Trophoblast cell (in vitro differentiated cells and primary cell): ENCODE results near the gene IL1RAPL1.

Experiments used
- DNase-seq, 2 donors: peaks; one replicate each; pipeline ENCODE4 v3.0.0-alpha.2; 2016
- H2AFZ ChIP-seq: 2 replicates; pipeline ENCODE4 v1.6.1; 2013; ENCODE audit warnings: low read length, moderate library complexity, mild to moderate bottlenecking; ENCODE audit not compliant: insufficient read depth, poor library complexity
- H2AK5ac ChIP-seq: 2 replicates; pipeline ENCODE4 v1.6.1; 2013; ENCODE audit warnings: mild to moderate bottlenecking, low read length
- H2BK120ac ChIP-seq: 2 replicates; pipeline ENCODE4 v1.6.1; 2013; ENCODE audit warnings: low read length, mild to moderate bottlenecking, moderate library complexity; ENCODE audit not compliant: insufficient read depth, poor library complexity
- H2BK12ac ChIP-seq: 2 replicates; pipeline ENCODE4 v1.6.1; 2013; ENCODE audit warnings: mild to moderate bottlenecking, low read length, moderate library complexity
- H2BK5ac ChIP-seq: 2 replicates; pipeline ENCODE4 v1.6.1; 2013; ENCODE audit warnings: low read length, low read depth, moderate library complexity, mild to moderate bottlenecking; ENCODE audit not compliant: poor library complexity
- H3K14ac ChIP-seq: 2 replicates; pipeline ENCODE4 v1.6.1; 2013; ENCODE audit warnings: mild to moderate bottlenecking, low read length
- H3K18ac ChIP-seq: 2 replicates; pipeline ENCODE4 v1.6.1; 2013; ENCODE audit warnings: mild to moderate bottlenecking, low read length
- H3K23ac ChIP-seq: 2 replicates; pipeline ENCODE4 v1.6.1; 2013; ENCODE audit warnings: low read length
- H3K27ac ChIP-seq: 2 replicates; pipeline ENCODE4 v1.5.1; 2013; ENCODE audit warnings: low read depth, mild to moderate bottlenecking, inconsistent platforms, low read length, moderate library complexity
- H3K27me3 ChIP-seq: 2 replicates; pipeline ENCODE4 v1.6.1; 2013; ENCODE audit warnings: inconsistent platforms, mild to moderate bottlenecking, low read length, moderate library complexity; ENCODE audit not compliant: insufficient read depth
- H3K36me3 ChIP-seq, 2 experiments: 1 replicate in 1 of 2; 2 replicates in 1 of 2; pipeline ENCODE4 v1.6.1; 2013; ENCODE audit warnings: low read length in 2 of 2, mild to moderate bottlenecking in 2 of 2, moderate library complexity in 1 of 2; ENCODE audit not compliant: insufficient read depth in 2 of 2, control insufficient read depth in 1 of 2
- H3K4ac ChIP-seq: 2 replicates; pipeline ENCODE4 v1.6.1; 2013; ENCODE audit warnings: low read depth, mild to moderate bottlenecking, low read length, moderate library complexity
- H3K4me1 ChIP-seq, 2 experiments: 1 replicate in 1 of 2; 2 replicates in 1 of 2; pipeline ENCODE4 v1.6.1; 2013; ENCODE audit warnings: low read length in 2 of 2, mild to moderate bottlenecking in 2 of 2, moderate library complexity in 1 of 2; ENCODE audit not compliant: insufficient read depth in 2 of 2, control insufficient read depth in 1 of 2
- H3K4me2 ChIP-seq: 2 replicates; pipeline ENCODE4 v1.6.1; 2013; ENCODE audit warnings: inconsistent platforms, mild to moderate bottlenecking, low read length, moderate library complexity
- H3K4me3 ChIP-seq: 2 replicates; pipeline ENCODE4 v1.5.1; 2013; ENCODE audit warnings: mild to moderate bottlenecking, low read depth, low read length, inconsistent platforms
- H3K79me1 ChIP-seq: one replicate; pipeline ENCODE4 v1.6.1; 2013; ENCODE audit warnings: low read length
- H3K79me2 ChIP-seq: 2 replicates; pipeline ENCODE4 v1.6.1; 2013; ENCODE audit warnings: low read length, mild to moderate bottlenecking; ENCODE audit not compliant: control insufficient read depth, insufficient read depth, poor library complexity
- H3K9ac ChIP-seq: 2 replicates; pipeline ENCODE4 v1.6.1; 2013; ENCODE audit warnings: mild to moderate bottlenecking, low read length
- H3K9me3 ChIP-seq: 2 replicates; pipeline ENCODE4 v1.6.1; 2013; ENCODE audit warnings: low read depth, mild to moderate bottlenecking, control low read depth, inconsistent platforms, low read length; ENCODE audit not compliant: insufficient read depth
- H4K12ac ChIP-seq: 2 replicates; pipeline ENCODE4 v1.6.1; 2013; ENCODE audit warnings: low read depth, mild to moderate bottlenecking, low read length, moderate library complexity
- H4K8ac ChIP-seq: 2 replicates; pipeline ENCODE4 v1.6.1; 2013; ENCODE audit warnings: low read depth, mild to moderate bottlenecking, low read length, moderate library complexity
- H4K91ac ChIP-seq: one replicate; pipeline ENCODE4 v1.6.1; 2013; ENCODE audit warnings: low read depth, mild to moderate bottlenecking, low read length, moderate library complexity
- WGBS: extraction: QIAGEN DNeasy Blood & Tissue Kit; methylation state at CpG from one replicate; pipeline ENCODE4 v1.1.7; 2013; ENCODE audit warnings: missing lambda C conversion rate; ENCODE audit not compliant: insufficient read length, insufficient coverage; ENCODE audit errors: extremely low coverage; 5-methylcytosine and 5-hydroxymethylcytosine counted together

Gene IL1RAPL1

GRCh38 chrX:29491659-29492058 is 904.4 kb downstream of the IL1RAPL1 start:
- DNase-seq = no peak
- no CpG with 5 or more reads among the region's 3 CpGs for WGBS

GRCh38 chrX:29496636-29497180 is 909.5 kb downstream of the IL1RAPL1 start:
- H2BK120ac ChIP-seq = no peak overlapping the region
- no peaks in the 10 kb centered on the region for H3K9me3 ChIP-seq
- no peak overlapping the region for H3K23ac ChIP-seq
- no peak overlapping the region for H3K27ac ChIP-seq
- no peak overlapping the region for H2AK5ac ChIP-seq
- H2BK12ac ChIP-seq = no peak overlapping the region
- no peak overlapping the region for H3K4ac ChIP-seq
- H3K4me2 ChIP-seq = no peak overlapping the region
- no peaks in the 10 kb centered on the region for H3K27me3 ChIP-seq
- no peak overlapping the region for H3K14ac ChIP-seq
- no peaks in the 10 kb centered on the region for H3K36me3 ChIP-seq
- no peak for DNase-seq
- H3K79me1 ChIP-seq = no peaks in the 10 kb centered on the region
- H3K18ac ChIP-seq = no peak overlapping the region
- no peak overlapping the region for H4K12ac ChIP-seq
- no CpG with 5 or more reads among the region's 2 CpGs for WGBS
- H3K79me2 ChIP-seq = no peaks in the 10 kb centered on the region
- no peak overlapping the region for H2BK5ac ChIP-seq
- no peaks in the 10 kb centered on the region for H3K4me1 ChIP-seq
- no peak overlapping the region for H3K9ac ChIP-seq
- no peak overlapping the region for H3K4me3 ChIP-seq
- H4K8ac ChIP-seq = no peak overlapping the region
- H2AFZ ChIP-seq = no peak overlapping the region
- no peak overlapping the region for H4K91ac ChIP-seq

More at GRCh38 chrX:29491659-29492058, 904.4 kb downstream of the IL1RAPL1 start:
- no peak overlapping the region for H3K4ac ChIP-seq
- H3K9ac ChIP-seq = no peak overlapping the region
- H3K4me3 ChIP-seq = no peak overlapping the region
- no peak overlapping the region for H4K12ac ChIP-seq
- no peaks in the 10 kb centered on the region for H3K4me1 ChIP-seq
- H3K23ac ChIP-seq = no peak overlapping the region
- no peak overlapping the region for H2BK12ac ChIP-seq
- no peak overlapping the region for H2AFZ ChIP-seq
- H2AK5ac ChIP-seq = no peak overlapping the region
- no peak overlapping the region for H3K27ac ChIP-seq
- no peaks in the 10 kb centered on the region for H3K79me1 ChIP-seq
- H4K8ac ChIP-seq = no peak overlapping the region
- H3K18ac ChIP-seq = no peak overlapping the region
- H3K36me3 ChIP-seq = no peaks in the 10 kb centered on the region
- no peak overlapping the region for H4K91ac ChIP-seq
- no peaks in the 10 kb centered on the region for H3K79me2 ChIP-seq
- H3K9me3 ChIP-seq = no peaks in the 10 kb centered on the region
- H3K27me3 ChIP-seq = no peaks in the 10 kb centered on the region
- no peak overlapping the region for H3K4me2 ChIP-seq
- no peak overlapping the region for H3K14ac ChIP-seq
- H2BK120ac ChIP-seq = no peak overlapping the region
- H2BK5ac ChIP-seq = no peak overlapping the region

- Histone ChIP-seq H3K23ac (no peak overlapping the region), H2BK120ac (no peak overlapping the region), H3K27me3 (no peaks in the 10 kb centered on the region), H2AFZ (no peak overlapping the region), H3K4ac (no peak overlapping the region), H3K79me1 (no peaks in the 10 kb centered on the region), H3K18ac (no peak overlapping the region), H4K8ac (no peak overlapping the region), H3K4me2 (no peak overlapping the region), H2AK5ac (no peak overlapping the region), H3K14ac (no peak overlapping the region), H3K4me3 (no peak overlapping the region), H3K4me1 (no peaks in the 10 kb centered on the region), H3K27ac (no peak overlapping the region), H3K79me2 (no peaks in the 10 kb centered on the region), H2BK12ac (no peak overlapping the region), H3K9me3 (no peaks in the 10 kb centered on the region), H3K36me3 (no peaks in the 10 kb centered on the region), H2BK5ac (no peak overlapping the region), H4K12ac (no peak overlapping the region), H3K9ac (no peak overlapping the region), H4K91ac (no peak overlapping the region)
- no peak for DNase-seq
- no CpG with 5 or more reads among the region's 1 CpG for WGBS
These were observed 919.5 kb downstream of the IL1RAPL1 start for GRCh38 chrX:29506729-29507128.

DNA sequence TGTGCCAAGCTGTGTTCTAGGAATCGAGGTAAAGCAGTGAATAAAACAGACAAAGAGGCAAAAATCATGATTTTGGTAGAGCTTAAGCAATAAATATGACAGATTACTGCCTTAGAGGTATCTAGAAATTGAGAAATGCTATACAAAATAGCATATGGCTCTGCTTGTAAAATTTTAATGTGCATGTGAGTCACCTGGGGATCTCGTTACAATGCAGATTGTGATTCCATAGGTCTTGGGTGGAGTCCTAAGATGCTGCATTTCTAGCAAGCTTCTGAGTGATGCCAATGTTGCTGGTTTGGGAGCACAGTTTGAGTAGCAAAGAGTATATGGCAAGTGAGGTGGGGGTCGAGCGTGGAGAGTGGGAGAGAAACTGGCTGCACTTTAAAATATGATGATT is 930.9 kb downstream of the IL1RAPL1 start:
- no peak overlapping the region for H3K18ac ChIP-seq

More for the DNA sequence above, 930.9 kb downstream of the IL1RAPL1 start:
- Histone ChIP-seq H3K9me3 (no peaks in the 10 kb centered on the region), H2AFZ (no peak overlapping the region), H3K4ac (no peak overlapping the region), H2BK5ac (no peak overlapping the region), H3K36me3 (no peaks in the 10 kb centered on the region), H4K12ac (no peak overlapping the region), H3K27ac (no peak overlapping the region), H3K23ac (no peak overlapping the region), H3K9ac (no peak overlapping the region), H3K4me1 (no peaks in the 10 kb centered on the region), H3K4me3 (no peak overlapping the region), H3K27me3 (no peaks in the 10 kb centered on the region), H2BK12ac (no peak overlapping the region), H2BK120ac (no peak overlapping the region), H3K14ac (no peak overlapping the region), H4K8ac (no peak overlapping the region), H3K4me2 (no peak overlapping the region), H3K79me2 (no peaks in the 10 kb centered on the region), H4K91ac (no peak overlapping the region), H3K79me1 (no peaks in the 10 kb centered on the region), H2AK5ac (no peak overlapping the region)
- no peak for DNase-seq
- WGBS = no CpG with 5 or more reads among the region's 4 CpGs
